MM.1S (cell line): Measurements from ENCODE around the gene LYRM9.

Source experiments
- EZH2 ChIP-seq: fragments of 300-600 bp; sonication (generic); optimal IDR thresholded peaks from 2 replicates; pipeline ENCODE3; 2017; ENCODE audit warnings: low read depth, mild to moderate bottlenecking, antibody characterized with exemption, low read length, mixed read lengths
- TF ChIP-seq, protein P1 (sequence below): fragments of 300-600 bp; sonication (generic); IDR thresholded peaks from 2 replicates; pipeline ENCODE4 v1.5.1; 2016; ENCODE audit warnings: antibody characterized with exemption, low read length, mixed read lengths

DNA sequence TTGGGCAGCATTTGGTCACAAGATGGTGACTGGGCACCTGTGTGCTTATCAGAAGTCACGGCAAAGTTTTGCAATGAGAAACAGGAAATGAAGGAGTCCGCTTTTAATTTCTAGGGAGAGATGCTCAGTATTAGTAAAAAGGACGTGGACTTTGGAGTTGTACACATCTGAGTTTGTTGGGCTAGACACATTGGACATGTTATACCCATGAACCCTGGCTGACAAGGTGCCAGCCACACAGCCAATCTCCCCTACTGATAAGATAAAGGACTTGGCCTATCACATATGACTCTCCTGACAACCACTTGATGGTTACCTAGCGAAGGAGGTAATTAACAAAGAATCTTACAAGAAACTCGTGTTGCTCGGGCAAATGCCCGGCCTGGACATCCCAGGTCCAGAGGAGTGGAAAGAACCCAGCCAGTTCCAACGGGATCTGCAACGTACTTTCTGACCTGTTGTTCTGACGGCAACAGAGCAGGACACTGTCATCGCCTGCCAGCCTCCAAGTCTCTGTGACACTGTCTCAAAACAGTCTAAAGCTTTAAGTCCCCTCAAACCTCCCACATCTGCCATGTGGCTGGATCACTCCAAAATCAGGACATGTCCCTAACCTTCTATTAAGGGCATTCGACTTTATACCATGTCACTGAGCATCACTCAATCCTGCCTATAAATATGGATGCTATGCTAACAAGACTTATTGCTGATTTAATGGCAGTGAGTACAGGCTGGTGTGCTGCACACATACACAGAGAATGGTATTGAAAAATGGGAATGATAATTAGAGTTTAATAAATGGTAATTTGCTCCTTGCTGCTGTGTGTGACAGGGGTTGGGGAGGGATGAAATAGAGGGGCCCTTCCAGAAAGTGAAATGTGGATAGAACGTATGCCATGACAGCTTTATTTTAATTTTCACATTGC is 47.6 kb upstream of the LYRM9 start:
- TF ChIP-seq, protein P1, sequence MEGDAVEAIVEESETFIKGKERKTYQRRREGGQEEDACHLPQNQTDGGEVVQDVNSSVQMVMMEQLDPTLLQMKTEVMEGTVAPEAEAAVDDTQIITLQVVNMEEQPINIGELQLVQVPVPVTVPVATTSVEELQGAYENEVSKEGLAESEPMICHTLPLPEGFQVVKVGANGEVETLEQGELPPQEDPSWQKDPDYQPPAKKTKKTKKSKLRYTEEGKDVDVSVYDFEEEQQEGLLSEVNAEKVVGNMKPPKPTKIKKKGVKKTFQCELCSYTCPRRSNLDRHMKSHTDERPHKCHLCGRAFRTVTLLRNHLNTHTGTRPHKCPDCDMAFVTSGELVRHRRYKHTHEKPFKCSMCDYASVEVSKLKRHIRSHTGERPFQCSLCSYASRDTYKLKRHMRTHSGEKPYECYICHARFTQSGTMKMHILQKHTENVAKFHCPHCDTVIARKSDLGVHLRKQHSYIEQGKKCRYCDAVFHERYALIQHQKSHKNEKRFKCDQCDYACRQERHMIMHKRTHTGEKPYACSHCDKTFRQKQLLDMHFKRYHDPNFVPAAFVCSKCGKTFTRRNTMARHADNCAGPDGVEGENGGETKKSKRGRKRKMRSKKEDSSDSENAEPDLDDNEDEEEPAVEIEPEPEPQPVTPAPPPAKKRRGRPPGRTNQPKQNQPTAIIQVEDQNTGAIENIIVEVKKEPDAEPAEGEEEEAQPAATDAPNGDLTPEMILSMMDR, result no peak
- no peak for TF ChIP-seq EZH2
